D341Med (cell line): ENCODE measurements around the gene FMN2.

ENCODE experiments used
- DNase-seq: peaks from one replicate; pipeline ENCODE4 v3.0.0; 2012; ENCODE audit warnings: low spot score

The FMN2 gene

GRCh38 chr1:240098534-240098933 lies 6.9 kb downstream of the FMN2 start:
- DNase-seq = no peak

GRCh38 chr1:240099329-240099728 lies 7.6 kb downstream of the FMN2 start:
- DNase-seq = no peak

GRCh38 chr1:240099748-240100147 lies 8.1 kb downstream of the FMN2 start:
- DNase-seq = no peak

GRCh38 chr1:240100371-240100934 lies 8.8 kb downstream of the FMN2 start:
- no peak for DNase-seq

- no peak for DNase-seq
Measured at GRCh38 chr1:240101306-240101705, 9.6 kb downstream of the FMN2 start.

- no peak for DNase-seq
Measured at GRCh38 chr1:240101737-240102136, 10.1 kb downstream of the FMN2 start.

GRCh38 chr1:240104672-240105071 lies 13.0 kb downstream of the FMN2 start:
- no peak for DNase-seq

- DNase-seq = no peak
Measured at GRCh38 chr1:240107058-240107684, 15.5 kb downstream of the FMN2 start.

- no peak for DNase-seq
Measured at GRCh38 chr1:240109130-240109529, 17.4 kb downstream of the FMN2 start.

GRCh38 chr1:240109920-240110636 lies 18.4 kb downstream of the FMN2 start:
- DNase-seq = no peak

- no peak for DNase-seq
Measured at GRCh38 chr1:240111558-240111957, 19.9 kb downstream of the FMN2 start.

- no peak for DNase-seq
Measured at GRCh38 chr1:240114222-240114621, 22.5 kb downstream of the FMN2 start.

GRCh38 chr1:240115831-240116230 lies 24.1 kb downstream of the FMN2 start:
- DNase-seq = no peak

- DNase-seq = no peak
Measured at GRCh38 chr1:240116831-240117769, 25.4 kb downstream of the FMN2 start.

GRCh38 chr1:240117930-240118329 lies 26.2 kb downstream of the FMN2 start:
- DNase-seq = no peak

- no peak for DNase-seq
Measured at GRCh38 chr1:240122639-240123613, 31.2 kb downstream of the FMN2 start.

GRCh38 chr1:240126821-240127220 lies 35.1 kb downstream of the FMN2 start:
- DNase-seq = no peak

GRCh38 chr1:240128366-240128765 lies 36.7 kb downstream of the FMN2 start:
- no peak for DNase-seq

GRCh38 chr1:240134113-240134512 lies 42.4 kb downstream of the FMN2 start:
- DNase-seq = no peak

- no peak for DNase-seq
Measured at GRCh38 chr1:240134596-240134995, 42.9 kb downstream of the FMN2 start.

GRCh38 chr1:240136402-240136801 lies 44.7 kb downstream of the FMN2 start:
- no peak for DNase-seq
